ENCODE measurements around the gene ABCG1. TPM values are rescaled to one million over a fixed set of nuclear protein-coding genes. Genes with fewer than 3 reads are reported as not detected.

The ABCG1 gene
- total RNA-seq, 1 donor from 2014 or later: 11.4 TPM

GRCh38 chr21:42199868-42200463, 19.0 kb upstream of the ABCG1 start:
- intact Hi-C loops (cut with micrococcal nuclease): no loop called here
- no peak for DNase-seq
- Mint-ChIP-seq H3K9me3 (no peaks in the 10 kb centered on the region), H3K4me3 (no peak overlapping the region), H3K4me1 (peaks cover 28% of the 10 kb centered on the region), H3K27ac (no peak overlapping the region), H3K36me3 (ENCODE audit: low read depth) (no peaks in the 10 kb centered on the region), H3K27me3 (peaks cover 9% of the 10 kb centered on the region)

- H3K36me3 Mint-ChIP-seq (ENCODE audit: low read depth): no peaks in the 10 kb centered on the region
Observed at GRCh38 chr21:42200906-42201614, 17.9 kb upstream of the ABCG1 start.

DNA sequence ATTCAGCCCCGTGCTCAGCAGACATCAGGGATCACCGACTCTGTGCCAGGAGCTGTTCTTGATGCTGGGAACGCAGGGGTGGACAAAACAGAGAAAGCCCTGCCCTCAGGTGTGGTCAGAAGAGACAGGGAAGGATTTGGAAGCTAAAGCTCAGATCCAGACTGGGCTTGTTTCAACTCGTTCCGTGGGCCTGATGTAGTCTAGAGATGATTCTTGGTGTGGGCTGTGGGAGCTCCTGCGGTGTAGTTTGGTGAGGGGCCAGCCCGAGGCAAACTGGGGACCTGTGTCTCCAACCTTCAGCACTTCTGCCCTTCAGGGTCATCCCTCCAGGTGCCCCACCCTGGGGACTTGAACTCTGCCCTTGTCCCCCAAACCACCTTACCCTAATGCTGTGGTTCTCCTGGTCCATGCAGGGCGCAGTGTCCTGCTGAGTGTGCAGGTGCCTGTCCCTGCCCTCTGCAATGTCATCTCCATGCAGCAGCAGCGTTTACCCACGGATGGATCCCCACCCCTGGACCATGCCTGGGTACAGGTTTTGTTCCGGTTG, 17.3 kb upstream of the ABCG1 start:
- H3K27ac Mint-ChIP-seq: no peak overlapping the region
- H3K27me3 Mint-ChIP-seq: peaks cover 9% of the 10 kb centered on the region
- no peaks in the 10 kb centered on the region for H3K36me3 Mint-ChIP-seq (ENCODE audit: low read depth)
- H3K4me1 Mint-ChIP-seq: peaks cover 22% of the 10 kb centered on the region
- intact Hi-C loops (cut with micrococcal nuclease): no loop called here
- no peak for DNase-seq
- H3K9me3 Mint-ChIP-seq: no peaks in the 10 kb centered on the region
- H3K4me3 Mint-ChIP-seq: no peak overlapping the region

More at GRCh38 chr21:42200906-42201614, 17.9 kb upstream of the ABCG1 start:
- Mint-ChIP-seq H3K27me3 (peaks cover 9% of the 10 kb centered on the region), H3K4me3 (no peak overlapping the region), H3K9me3 (no peaks in the 10 kb centered on the region), H3K4me1 (peaks cover 22% of the 10 kb centered on the region), H3K27ac (no peak overlapping the region)
- DNase-seq: no peak
- intact Hi-C loops (cut with micrococcal nuclease): no loop called here

GRCh38 chr21:42202321-42202720, 16.6 kb upstream of the ABCG1 start:
- Mint-ChIP-seq H3K36me3 (ENCODE audit: low read depth) (no peaks in the 10 kb centered on the region), H3K9me3 (no peaks in the 10 kb centered on the region), H3K27ac (no peak overlapping the region), H3K27me3 (peaks cover 15% of the 10 kb centered on the region), H3K4me3 (no peak overlapping the region), H3K4me1 (peaks cover 22% of the 10 kb centered on the region)
- intact Hi-C loops (cut with micrococcal nuclease): no loop called here
- DNase-seq: no peak

GRCh38 chr21:42203321-42203720, 15.6 kb upstream of the ABCG1 start:
- no peak for DNase-seq
- Mint-ChIP-seq H3K27me3 (peaks cover 19% of the 10 kb centered on the region), H3K9me3 (no peaks in the 10 kb centered on the region), H3K4me1 (peaks cover 17% of the 10 kb centered on the region), H3K36me3 (ENCODE audit: low read depth) (no peaks in the 10 kb centered on the region), H3K27ac (no peak overlapping the region), H3K4me3 (no peak overlapping the region)
- intact Hi-C loops (cut with micrococcal nuclease): no loop called here

DNA sequence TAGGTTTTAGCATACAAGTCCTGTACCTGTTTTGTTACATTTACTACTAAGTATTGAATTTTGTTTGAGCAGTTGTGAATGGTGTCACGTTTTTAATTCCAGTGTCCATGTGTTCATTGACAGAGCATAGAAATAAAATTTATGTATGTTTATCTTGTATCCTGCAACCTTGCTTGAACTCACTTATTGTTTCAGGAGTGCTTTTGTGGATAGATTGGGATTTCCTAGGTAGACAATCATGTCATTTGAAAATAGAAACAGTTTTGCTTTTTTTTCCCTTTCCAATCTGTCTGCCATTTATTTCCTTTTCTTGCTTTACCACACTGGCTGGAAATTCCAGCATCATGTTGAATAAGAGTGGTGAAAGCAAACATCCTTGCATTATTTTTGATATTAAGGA, 15.0 kb upstream of the ABCG1 start:
- H3K36me3 Mint-ChIP-seq (ENCODE audit: low read depth): no peaks in the 10 kb centered on the region
- no peak overlapping the region for H3K27ac Mint-ChIP-seq
- DNase-seq: no peak
- H3K9me3 Mint-ChIP-seq: no peaks in the 10 kb centered on the region
- peaks cover 20% of the 10 kb centered on the region for H3K27me3 Mint-ChIP-seq
- no peak overlapping the region for H3K4me3 Mint-ChIP-seq
- intact Hi-C loops (cut with micrococcal nuclease): no loop called here
- peaks cover 11% of the 10 kb centered on the region for H3K4me1 Mint-ChIP-seq

- Mint-ChIP-seq H3K27me3 (peaks cover 25% of the 10 kb centered on the region), H3K27ac (no peak overlapping the region)
- intact Hi-C loops (cut with micrococcal nuclease): no loop called here
Observed at GRCh38 chr21:42207426-42207825, 11.5 kb upstream of the ABCG1 start.

DNA sequence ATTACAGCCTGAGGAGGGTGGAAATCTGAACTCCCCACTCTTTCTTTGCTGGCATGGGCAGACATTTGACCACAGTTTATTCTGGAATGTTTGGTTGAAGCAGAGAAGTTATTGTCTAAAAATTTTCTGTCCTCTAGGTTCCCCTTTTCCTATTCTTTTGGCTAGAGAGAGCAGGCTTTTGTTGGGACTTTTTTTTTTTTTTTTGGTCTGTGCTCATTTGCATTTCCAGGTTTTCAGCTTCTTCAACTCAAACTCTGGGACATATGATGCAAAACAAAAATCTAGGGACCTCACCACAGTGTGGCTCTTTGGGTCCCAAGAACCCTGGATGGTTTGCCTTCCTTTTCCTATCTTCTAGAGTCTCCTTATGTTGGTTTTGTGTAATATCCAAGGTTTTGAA, 10.9 kb upstream of the ABCG1 start:
- DNase-seq: no peak
- intact Hi-C loops (cut with micrococcal nuclease): no loop called here
- peaks cover 23% of the 10 kb centered on the region for H3K27me3 Mint-ChIP-seq

More at GRCh38 chr21:42207426-42207825, 11.5 kb upstream of the ABCG1 start:
- no peaks in the 10 kb centered on the region for H3K9me3 Mint-ChIP-seq
- no peak overlapping the region for H3K4me3 Mint-ChIP-seq
- H3K4me1 Mint-ChIP-seq: no peaks in the 10 kb centered on the region
- DNase-seq: no peak
- no peaks in the 10 kb centered on the region for H3K36me3 Mint-ChIP-seq (ENCODE audit: low read depth)

DNA sequence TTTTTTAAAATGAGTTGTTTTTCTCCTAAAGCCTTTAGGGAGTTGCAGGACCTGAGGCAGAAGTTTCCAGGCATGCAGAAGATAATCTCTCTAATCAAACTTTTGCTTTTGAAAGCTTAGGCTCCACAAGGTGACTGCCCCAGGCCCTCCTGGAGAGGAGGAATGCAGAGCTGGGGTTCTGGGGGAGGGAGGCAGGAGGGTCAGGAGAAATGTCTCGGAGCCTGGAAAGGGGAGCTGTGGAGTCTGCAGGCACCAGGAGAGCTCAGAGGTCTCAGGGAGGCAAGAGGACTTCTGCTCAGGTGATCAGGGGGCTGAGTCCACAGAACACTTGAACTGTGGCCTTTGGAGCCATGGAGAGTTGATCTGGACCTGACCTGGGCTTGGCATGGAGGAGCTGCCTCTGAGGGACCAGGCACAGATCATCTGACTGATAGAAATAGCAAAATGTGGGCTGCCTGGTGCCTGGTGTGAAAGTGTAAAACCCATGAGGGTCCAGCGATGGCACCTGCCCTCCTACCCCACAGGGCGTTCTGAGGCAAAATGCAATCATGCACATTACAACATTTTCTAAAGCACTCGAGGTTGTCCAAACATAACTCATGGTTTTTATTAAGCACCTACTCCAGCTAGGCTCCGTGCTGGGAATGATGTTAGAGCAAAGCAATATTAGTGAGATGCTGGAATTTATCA, 10.0 kb upstream of the ABCG1 start:
- Mint-ChIP-seq H3K27ac (no peak overlapping the region), H3K9me3 (no peaks in the 10 kb centered on the region)

More for the DNA sequence above, 10.9 kb upstream of the ABCG1 start:
- H3K36me3 Mint-ChIP-seq (ENCODE audit: low read depth): no peaks in the 10 kb centered on the region
- H3K27ac Mint-ChIP-seq: no peak overlapping the region
- no peak overlapping the region for H3K4me3 Mint-ChIP-seq
- H3K9me3 Mint-ChIP-seq: no peaks in the 10 kb centered on the region
- H3K4me1 Mint-ChIP-seq: no peaks in the 10 kb centered on the region

GRCh38 chr21:42209801-42210479, 9.0 kb upstream of the ABCG1 start:
- intact Hi-C loops (cut with micrococcal nuclease): no loop called here
- DNase-seq: no peak
- no peaks in the 10 kb centered on the region for H3K9me3 Mint-ChIP-seq
- no peaks in the 10 kb centered on the region for H3K4me1 Mint-ChIP-seq
- H3K36me3 Mint-ChIP-seq (ENCODE audit: low read depth): no peaks in the 10 kb centered on the region
- H3K27me3 Mint-ChIP-seq: peaks cover 16% of the 10 kb centered on the region
- H3K4me3 Mint-ChIP-seq: no peak overlapping the region
- H3K27ac Mint-ChIP-seq: no peak overlapping the region

More for the DNA sequence above, 10.0 kb upstream of the ABCG1 start:
- H3K36me3 Mint-ChIP-seq (ENCODE audit: low read depth): no peaks in the 10 kb centered on the region
- intact Hi-C loops (cut with micrococcal nuclease): no loop called here
- no peak for DNase-seq
- H3K4me3 Mint-ChIP-seq: no peak overlapping the region
- no peaks in the 10 kb centered on the region for H3K4me1 Mint-ChIP-seq
- H3K27me3 Mint-ChIP-seq: peaks cover 18% of the 10 kb centered on the region

DNA sequence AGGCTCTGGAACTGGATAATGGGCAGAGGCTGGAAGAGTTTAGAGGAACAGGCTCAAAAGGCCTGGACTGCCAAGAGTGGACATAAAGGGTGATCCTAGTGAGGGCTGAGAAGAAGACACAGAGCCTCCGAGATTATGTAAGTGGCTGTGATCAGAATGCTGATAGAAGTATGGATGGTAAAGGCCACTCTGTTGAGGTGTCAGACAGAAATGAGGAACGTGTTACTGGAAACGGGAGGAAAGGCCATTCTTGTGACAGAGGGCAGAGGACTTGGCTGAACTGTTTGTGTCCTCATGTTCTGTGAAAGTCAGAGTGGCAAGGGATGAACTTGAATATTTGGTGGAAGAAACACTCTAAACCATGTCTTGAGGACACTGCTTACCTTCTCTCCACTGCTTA, 6.7 kb upstream of the ABCG1 start:
- intact Hi-C loops (cut with micrococcal nuclease): no loop called here
- DNase-seq: no peak
- H3K4me3 Mint-ChIP-seq: no peak overlapping the region
- H3K4me1 Mint-ChIP-seq: no peaks in the 10 kb centered on the region
- H3K27me3 Mint-ChIP-seq: peaks cover 11% of the 10 kb centered on the region
- H3K27ac Mint-ChIP-seq: no peak overlapping the region
- H3K9me3 Mint-ChIP-seq: peaks cover 9% of the 10 kb centered on the region
- peaks cover 2% of the 10 kb centered on the region for H3K36me3 Mint-ChIP-seq (ENCODE audit: low read depth)

- H3K27ac Mint-ChIP-seq: no peak overlapping the region
- H3K27me3 Mint-ChIP-seq: peaks cover 10% of the 10 kb centered on the region
- peaks cover 9% of the 10 kb centered on the region for H3K9me3 Mint-ChIP-seq
- no peak for DNase-seq
- H3K4me3 Mint-ChIP-seq: no peak overlapping the region
- H3K4me1 Mint-ChIP-seq: no peaks in the 10 kb centered on the region
- H3K36me3 Mint-ChIP-seq (ENCODE audit: low read depth): peaks cover 2% of the 10 kb centered on the region
- intact Hi-C loops (cut with micrococcal nuclease): no loop called here
Observed at GRCh38 chr21:42213082-42213774, 5.7 kb upstream of the ABCG1 start.

- Mint-ChIP-seq H3K4me1 (no peaks in the 10 kb centered on the region), H3K9me3 (peaks cover 9% of the 10 kb centered on the region), H3K4me3 (no peak overlapping the region), H3K27me3 (peaks cover 7% of the 10 kb centered on the region), H3K27ac (no peak overlapping the region), H3K36me3 (ENCODE audit: low read depth) (peaks cover 2% of the 10 kb centered on the region)
- DNase-seq: no peak
- intact Hi-C loops (cut with micrococcal nuclease): no loop called here
Observed at GRCh38 chr21:42214081-42214750, 4.7 kb upstream of the ABCG1 start.
